Suppressor macrophage (primary cell): ENCODE results near the gene ACACB.

Source experiments
- DNase-seq, 4 experiments: peaks; one replicate each; pipeline ENCODE4 v3.0.0-alpha.2; 2020 to 2022

The ACACB gene

DNA sequence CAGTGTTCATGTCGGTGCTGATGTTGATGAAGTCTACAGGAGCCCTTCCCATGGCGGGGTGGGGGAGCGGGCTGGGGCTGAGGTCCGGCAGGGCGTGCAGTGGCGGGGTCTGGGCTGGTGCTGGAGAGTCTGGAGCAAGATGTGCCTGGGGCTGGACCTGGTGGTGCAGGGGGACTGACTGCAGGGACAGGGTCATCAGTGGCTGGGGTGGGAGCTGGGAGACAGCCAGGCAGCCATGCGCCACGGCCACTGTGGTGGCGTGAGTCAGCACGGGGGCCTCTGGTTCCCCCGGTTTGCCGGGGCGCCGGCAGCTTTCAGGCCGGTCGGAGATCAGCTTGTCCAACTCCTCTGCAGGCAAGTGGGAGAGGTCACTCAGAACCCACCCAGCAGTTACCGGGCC lies 165.1 kb downstream of the ACACB start:
- no peak for DNase-seq

DNA sequence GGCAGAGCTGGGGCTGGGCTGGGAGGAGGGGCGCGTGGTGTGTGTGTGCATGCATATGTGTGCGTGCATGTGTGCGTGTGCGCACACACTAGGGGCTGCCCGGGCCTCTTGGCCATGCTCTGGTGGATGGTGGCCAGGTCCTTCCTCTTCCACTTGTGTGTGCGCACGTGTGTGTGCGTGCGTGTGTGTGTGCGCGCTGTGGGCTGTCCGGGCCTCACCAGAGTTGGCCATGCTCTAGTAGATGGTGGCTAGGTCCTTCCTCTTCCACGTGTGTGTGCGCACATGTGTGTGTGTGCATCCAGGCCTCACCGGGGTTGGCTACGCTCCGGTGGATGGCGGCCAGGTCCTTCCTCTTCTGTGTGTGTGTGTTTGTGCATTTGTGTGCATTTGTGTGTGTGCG lies 168.0 kb downstream of the ACACB start:
- no peak for DNase-seq

DNA sequence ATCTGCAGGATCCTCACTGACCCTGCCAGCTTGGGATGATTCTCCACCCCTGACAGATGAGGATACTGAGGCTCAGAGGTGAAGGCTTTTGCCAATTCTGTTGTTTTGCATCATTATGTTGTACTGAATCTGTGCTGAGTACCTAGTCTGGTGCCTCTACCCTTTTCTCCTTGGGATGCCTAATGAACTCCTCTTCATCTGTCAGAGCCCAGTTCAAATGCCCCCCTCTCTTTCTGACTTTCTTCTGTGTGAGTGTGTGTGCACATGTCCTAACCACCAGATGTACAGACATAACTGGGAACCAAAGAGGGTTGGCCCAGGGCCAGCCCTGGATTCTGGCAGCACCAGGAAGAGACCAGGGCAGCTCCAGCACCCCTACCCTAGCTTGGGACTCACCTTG lies 169.9 kb downstream of the ACACB start:
- DNase-seq, result no peak

DNA sequence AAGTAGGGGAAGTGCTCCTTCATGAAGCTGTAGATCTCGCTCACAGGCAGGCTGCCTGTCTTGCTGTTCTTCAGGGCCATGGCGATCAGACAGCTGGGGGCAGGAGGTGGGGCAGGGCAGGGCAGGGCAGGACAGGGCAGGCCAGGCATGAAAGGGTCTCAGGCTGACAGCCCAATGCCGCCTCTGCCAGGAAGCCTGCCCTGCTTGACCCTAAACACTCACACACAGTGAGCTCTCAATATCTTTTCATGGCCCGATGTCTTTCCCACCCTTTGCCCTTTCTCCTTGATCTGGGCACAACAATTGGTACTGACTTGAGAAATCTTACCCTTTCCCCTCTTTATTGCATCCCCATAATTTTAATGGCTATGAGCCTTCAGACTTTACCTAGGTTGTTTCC lies 170.3 kb downstream of the ACACB start:
- no peak for DNase-seq

DNA sequence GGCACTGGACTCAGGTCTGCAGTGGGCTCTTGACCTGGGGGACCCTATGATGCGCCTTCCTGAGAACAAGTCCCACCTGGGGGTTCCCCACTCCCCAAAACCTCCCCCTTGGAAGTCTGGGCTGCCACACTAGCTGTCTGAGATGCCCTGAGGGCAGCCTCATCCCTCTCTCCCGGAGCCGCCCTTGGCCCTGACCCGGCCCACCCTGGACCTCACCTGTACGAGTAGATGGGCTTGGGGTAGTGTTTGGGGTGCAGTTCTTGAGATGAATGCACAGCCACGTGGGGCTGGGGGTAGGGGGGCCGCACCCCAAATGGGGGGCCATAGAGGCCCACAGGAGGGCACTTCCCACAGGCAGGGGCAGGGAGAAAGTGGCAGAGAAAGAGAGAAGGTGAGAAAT lies 170.8 kb downstream of the ACACB start:
- DNase-seq, result no peak

DNA sequence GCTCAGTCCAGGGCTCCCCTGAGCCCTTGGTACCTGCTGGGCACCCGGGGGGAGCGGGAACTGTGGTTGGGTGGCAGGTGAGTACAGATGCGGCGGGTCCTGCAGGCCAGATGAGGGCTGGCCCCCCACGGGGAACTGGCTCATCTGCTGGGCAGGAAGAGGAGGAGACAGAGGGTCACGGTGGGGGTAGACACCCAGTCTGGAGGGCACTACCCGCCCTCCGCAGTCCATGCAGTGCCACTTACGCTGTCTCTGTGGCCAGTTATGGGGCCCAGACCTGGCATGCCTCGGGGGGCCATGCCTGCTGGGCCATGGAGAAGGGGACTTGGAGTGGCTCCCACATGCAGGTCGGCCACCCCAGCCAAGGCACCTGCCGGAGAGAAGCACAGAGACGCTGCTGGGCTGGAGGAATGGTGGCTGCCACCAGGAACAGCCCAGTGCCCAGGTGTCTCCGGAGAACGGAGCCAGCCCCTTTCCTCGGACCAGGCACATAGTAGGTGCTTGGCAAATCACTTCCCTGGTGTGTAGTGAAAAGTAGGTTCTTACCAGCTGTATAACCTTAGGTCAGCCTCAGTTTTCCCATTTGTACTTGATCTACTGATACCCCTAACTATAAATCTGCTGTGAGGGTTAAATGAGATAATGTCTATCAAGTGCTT lies 171.6 kb downstream of the ACACB start:
- no peak for DNase-seq

DNA sequence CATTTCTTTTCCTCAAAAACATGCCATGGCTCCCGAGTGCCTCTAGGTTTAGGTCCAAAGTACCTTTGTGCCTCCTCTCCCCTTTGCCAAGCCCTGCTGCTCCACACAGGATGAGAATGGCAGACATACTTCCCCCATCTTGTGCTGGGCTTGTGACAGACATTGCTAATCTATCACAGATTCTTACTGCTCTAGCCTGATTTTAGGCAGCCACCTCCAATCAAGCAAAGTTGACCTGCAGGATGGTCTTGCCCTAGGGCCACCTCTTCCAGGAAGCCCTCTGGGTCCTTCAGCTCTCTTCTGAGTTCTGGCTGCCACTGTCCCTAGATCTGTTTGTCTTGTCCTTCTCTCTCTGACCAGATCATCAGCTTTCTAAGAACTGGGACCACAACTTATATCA lies 172.2 kb downstream of the ACACB start:
- no peak for DNase-seq

DNA sequence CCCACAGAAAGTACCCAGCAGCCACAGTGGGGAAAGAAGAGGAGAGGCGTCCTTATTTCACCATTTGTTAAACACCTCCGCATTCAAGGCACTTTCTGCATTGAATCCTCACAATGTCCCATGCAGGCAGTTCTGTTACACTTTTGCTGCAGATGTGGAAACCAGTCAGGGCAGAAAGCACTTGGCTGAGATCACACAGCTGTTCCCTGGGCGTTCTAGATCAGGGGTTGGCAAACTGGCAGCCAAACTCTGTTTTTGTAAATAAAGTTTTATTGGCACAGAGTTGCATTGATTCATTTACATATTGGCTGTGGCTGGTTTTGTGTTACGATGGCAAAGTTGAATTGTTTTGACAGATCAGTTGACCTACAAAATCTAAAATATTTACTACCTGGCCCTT lies 172.6 kb downstream of the ACACB start:
- no peak for DNase-seq

DNA sequence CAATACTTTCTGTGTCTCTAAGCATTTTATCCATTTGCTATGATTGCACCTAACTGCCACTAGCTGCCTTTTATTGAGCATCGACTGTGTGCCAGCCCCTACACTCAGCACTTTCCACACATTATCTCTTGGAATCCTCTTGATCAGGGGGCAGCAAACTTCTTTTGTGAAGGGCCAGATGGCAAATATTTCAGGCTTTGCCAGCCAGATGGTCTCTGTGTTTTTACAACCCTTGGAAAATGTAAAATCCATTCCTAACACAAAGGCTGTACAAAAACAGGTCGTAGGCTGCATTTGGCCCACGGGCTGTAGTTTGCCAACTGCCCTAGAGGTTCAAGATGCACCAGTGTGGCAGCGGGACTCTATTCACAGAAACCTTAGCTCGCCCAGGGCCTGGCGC lies 173.2 kb downstream of the ACACB start:
- no peak for DNase-seq

DNA sequence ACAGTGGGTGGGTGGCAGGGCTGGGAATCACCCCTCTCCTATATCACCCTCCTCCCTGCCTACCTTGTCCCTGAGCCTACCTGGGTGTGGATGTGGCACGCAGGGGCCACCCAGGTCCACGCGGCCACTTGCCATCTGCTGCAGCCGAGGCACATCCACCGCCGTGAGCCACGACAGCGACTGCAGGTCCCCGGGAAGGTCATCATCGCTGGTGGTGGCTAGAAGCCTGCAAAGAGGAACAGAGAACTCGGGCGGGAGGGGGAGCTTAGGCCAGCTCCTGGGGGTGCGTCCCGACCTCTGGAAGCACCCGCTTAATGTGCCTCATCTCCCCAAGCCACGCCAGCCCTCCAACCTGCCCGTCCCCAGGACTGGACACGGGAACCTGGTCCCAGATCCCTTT lies 173.7 kb downstream of the ACACB start:
- DNase-seq, result no peak

DNA sequence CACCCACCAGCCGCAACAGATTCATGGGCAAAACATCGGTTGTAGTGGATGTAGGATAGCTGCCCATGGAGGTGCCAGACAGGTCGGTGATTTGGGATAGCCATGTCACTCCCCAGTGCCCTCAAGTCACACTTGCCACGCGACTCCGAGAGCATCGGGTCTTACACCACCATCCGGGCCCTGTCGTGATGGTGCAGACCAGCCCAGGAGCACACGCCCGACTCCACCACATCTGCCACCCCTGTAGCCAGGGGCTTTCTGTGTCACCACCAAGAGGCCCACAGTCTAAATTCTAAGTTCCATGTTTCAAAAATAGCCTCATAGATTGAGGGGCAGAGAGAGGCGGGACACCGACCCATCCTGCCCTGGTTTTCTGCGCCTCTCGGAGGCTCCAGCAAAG lies 174.7 kb downstream of the ACACB start:
- no peak for DNase-seq

DNA sequence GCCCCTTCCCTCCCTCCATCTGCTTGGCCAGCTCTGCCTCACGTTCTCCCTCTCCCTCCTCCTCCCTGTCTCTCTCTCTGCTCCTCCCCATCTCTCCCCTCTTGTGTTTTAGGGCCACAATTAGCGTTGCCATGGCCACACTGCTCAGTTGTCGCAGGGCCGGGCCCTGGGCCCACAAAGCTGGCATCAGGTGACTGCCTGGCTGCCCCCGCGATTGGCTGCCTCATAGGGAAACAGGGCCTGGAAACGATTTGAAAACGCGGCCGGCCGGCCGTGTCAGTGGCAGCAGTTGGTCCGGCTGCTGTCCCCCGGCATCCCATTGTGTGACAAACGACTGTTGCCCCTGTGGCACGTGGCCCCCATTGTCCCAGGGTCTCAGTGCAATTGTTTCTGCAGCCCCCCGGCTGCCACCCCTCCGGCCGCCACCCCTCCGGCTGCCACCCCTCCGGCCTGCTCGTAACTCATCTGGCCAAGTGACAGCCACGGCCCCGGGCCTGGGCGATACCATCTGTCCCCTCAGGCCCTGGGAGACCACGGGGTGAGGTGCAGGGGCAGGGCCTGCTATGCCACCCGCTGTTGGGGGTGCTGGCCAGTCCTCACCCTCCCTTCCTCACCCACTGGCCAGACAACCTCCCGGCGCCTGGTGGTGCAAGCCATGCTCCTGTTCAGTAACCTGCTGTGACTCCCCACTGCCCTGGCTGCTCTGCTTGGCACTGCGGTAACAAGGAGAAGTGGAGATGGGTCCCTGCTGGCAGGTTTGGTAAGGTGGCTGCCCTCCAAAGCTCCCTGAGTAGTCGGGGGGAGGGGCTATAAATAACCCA lies 175.3 kb downstream of the ACACB start:
- peak; percentile 7 to 32 (median 14) for DNase-seq

DNA sequence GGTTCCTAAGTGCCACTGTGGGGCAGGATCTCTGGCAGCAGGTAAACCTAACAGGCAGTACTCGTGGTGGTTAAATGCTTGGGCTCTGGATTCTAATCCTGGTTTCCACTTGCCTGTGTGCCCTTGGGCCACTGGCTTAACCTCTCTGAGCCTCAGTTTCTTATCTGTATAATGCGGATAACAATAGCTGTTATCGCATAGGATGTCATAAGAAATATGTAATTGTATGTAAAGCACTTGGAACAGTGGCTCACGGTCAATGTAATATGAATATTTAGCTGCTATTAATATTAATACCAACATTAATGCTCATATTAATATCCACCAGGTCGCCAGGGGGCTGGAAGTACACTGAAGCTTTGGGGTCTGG lies 175.9 kb downstream of the ACACB start:
- DNase-seq, result no peak

DNA sequence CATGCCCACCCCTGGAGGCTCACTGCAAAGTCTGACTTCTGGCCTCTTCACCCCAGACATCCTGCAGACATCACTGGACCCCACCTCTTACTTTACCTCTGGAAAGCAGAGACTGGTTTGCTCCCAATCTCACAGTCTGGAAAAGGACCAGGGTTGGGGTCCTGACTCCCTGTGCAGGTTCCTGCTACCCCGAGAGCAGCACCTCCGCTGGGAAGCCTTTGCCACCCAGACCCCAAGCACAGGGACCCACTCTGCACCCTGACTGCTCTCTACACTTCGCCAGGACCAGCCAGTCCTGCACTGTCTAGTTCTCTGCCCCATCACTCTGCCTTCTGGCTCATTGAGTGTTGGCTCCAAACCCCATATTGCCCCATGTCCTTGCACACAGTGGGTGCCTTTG lies 176.7 kb downstream of the ACACB start:
- DNase-seq, result no peak

DNA sequence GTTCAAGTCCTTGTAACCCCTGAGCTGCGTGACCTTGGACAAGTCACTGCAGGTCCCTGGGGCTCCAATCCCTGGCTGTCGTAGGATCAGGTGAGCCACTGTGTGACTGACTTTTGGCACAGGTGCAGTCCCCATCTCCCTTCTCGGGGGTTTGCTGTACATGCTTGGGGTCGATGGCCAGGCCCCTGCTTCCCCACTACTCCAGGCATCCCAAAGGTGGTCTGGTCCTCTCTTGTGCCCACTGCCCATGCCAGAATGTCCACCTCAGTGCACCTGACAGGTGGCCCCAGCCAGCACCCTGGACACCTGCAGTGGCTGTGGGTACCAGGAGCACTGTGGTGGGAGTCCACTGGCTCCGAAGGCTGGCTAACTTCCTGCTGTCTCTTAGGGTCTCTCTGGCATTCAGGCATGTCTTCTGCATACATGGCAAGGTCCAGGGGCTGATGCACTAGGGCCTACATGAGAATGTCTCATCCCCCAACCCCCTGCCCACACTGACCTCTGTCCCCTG lies 178.0 kb downstream of the ACACB start:
- no peak for DNase-seq

DNA sequence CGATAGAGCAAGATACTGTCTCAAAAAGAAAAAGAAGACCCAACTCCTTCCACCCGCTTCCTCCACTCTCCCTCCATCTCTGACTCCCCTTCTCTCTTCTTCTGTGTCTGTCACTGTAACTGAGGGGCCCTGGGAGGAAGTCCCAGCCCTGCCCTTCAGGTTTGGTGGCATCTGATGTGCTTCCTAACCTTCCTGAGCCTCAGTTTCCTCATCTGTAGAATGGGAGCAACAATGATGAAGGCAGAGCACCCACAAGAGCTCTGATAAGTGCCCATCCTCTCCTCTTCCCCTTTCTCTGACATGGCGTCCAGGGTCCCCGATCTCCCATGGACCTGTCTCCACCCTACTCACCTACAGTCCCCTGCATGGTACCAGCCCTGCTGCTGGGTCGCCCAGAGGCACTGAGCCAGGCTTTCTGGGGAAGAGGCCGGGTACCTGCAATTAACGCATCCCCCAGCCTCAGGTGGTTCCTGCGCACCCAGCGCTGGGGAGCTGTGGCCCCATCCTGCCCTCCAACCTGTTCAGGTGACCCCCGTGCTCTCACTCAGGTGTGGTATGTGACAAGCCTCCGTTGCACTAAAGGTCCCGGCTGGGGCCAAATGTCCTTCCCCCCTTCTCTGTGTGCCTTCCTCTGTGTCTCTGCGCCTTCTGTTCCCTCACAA lies 179.5 kb downstream of the ACACB start:
- DNase-seq, result no peak

DNA sequence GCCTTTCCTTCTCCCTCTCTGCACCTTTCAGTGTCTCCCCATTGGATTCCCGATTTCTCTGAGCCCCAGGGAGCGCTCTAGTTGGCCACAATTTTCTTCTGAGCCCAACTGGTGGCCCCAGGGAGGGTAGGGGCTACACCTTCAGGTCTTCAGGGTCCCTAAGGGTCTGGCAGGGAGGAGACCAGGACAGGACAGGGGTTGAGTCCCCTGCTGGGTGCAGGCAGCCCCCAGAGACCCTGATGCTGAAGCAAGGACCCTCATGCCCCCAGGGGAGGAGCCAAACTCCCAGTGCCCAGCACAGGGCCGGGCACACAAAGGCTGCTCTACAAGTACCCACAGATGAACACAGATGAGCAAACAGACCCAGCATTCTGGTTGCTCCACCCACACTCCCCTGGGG lies 180.0 kb downstream of the ACACB start:
- DNase-seq, result no peak

DNA sequence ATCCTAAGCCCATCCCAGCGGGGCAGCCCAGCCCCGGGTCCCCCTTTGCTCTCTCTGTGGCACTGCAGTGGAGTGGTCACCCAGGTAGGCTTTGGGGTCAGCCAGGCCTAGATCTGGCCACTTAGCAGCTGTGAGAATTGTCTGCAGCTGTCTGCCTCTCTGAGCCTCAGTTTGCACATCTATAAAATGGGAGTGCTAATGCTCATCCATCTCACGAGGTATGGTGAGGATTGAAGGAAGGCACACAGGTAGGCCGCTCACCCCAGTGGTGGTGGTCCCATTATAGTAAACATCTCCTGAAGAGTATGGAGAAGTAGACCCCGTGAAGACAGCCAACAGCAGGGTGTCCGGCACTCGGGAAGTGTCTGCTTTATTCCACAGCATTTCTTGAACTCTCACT lies 183.5 kb downstream of the ACACB start:
- no peak for DNase-seq

DNA sequence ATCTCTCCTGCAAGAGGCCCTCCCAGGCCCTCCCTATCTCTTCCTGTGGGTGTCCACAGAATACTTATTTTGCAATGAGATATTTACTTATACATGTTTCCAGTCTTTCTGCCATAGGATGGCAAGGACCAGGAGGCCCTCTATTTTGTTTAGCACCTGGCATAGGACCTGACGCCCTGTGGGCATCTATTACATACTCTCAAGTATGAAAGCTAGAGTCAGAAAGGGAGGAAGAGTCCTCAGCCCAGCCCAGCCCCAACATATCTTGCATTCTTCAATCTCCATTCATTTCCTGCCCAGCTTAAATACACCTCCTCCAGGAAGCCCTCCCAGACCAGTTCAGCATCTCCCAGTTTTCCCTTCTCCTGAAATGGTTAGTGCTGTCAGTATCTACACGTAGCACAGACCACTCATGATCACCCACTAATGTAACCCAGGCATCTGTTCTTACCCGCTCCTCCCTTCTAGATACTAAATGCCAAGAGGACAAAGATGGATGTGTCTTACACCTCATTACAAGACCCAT lies 185.3 kb downstream of the ACACB start:
- no peak for DNase-seq

DNA sequence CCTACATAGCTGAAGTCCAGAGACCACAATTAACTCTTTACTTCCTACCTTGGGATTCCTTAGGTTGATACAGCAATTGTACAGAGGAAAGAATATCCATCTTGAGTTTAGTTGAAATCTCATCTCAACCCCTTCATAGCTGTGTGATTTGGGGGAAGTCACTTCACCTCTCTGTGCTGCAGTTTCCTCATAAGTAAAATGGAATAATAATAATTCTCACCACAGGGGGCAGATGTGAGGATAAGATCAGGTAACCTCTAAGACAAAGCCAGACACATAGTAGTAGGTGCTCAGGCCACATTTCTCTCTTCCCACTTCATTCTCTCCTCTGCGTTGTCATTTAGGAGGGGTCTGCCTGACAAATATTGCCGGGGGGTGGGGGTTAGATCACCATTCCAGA lies 186.0 kb downstream of the ACACB start:
- DNase-seq, result peak in 1 of 4 experiments; percentile 20

DNA sequence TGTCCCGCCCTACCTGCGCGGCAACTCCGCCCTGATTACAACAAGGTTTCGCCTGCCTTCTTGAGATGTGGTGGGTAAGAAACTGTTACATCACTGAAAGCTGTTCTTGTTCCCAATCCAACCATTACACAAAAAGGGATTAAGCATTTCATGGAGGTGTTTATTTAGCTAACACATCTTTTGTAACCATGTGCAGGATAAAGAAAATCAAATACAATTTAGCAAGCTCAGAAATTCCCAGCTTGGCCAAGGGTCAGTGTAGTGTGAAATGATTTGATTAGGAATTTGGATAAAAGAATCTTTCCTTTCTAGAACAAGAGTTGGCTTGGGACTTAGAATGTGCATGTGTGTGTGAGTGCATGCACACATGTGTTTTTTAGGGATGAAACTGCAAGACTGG lies 186.4 kb downstream of the ACACB start:
- no peak for DNase-seq

DNA sequence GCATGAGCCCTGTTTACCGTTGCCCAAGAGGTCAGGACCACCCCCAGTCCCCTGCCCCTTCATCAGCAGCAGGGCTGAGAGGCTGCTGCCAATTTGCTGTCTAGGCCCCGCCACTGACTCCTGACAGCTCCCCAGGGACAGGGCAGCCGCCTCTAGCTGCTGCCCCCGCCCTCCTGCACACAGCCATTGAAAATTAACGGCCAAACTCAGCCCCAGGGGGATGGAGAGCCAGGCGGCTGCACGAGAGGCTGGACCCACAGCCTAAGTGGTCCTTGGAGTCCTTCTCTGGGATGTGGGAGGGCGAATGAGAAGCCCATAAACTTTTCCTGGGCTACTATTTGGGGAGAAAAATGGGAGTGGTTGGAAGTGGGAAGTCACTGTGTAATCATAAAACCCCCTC lies 188.1 kb downstream of the ACACB start:
- DNase-seq, result no peak

DNA sequence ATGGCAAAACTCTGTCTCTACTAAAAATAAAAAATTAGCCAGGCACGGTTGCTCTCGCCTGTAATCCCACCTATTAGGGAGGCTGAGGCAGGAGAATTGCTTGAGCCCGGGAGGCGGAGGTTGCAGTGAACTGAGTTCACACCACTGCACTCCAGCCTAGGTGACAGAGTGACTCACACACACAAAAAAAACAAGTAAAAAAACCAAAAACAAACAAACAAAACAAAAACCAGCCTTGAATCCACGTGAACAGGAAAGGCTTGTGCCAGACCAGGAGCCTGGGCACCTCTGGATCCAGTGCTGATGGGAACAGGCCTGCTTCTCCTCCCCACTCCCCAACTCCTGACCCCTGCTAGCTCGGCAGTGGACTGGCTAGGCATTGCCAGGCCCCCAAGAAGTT lies 189.2 kb downstream of the ACACB start:
- no peak for DNase-seq

DNA sequence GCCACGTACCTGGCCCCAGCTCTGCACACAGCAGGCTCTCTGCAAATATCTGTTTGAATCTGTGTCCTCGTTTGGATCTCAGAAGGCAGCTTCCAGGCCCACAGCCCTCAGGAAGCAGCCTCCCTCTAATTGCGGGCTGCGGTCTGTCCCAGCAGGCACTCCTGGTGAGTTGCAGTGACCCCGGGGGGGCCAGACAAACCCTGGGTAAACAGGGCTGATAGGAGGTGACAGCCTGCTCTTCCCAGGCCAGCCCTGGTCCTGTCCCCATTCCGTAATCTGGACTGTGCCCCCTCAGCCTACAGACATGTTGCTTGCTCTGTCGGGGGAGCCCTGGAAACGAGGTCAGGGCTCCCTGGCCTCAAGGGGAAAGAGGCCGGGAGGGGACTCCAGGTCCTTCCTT lies 190.7 kb downstream of the ACACB start:
- DNase-seq, result no peak
